Lower lobe of right lung (tissue), 2 donors: ENCODE results near the gene MED29. TPM values are rescaled to one million over a fixed set of nuclear protein-coding genes. Genes with fewer than 3 reads are reported as not detected.

Experiments used
- ATAC-seq, 2 donors: fragments of 200-7000 bp; cut with Tn5 transposase; one replicate each; pipeline ENCODE4 v1.9.1; 2020 to 2022; ENCODE audit warnings: mild to moderate bottlenecking in 2 of 2, moderate library complexity in 2 of 2
- DNase-seq: peaks from one replicate; pipeline ENCODE4 v3.0.0-alpha.2; 2020
- H3K27ac ChIP-seq: fragments of 200-600 bp; one replicate; pipeline ENCODE4 v1.8.0; 2022
- H3K27me3 ChIP-seq: fragments of 200-600 bp; one replicate; pipeline ENCODE4 v1.8.0; 2022; ENCODE audit warnings: low read depth
- H3K36me3 ChIP-seq: fragments of 200-600 bp; one replicate; pipeline ENCODE4 v1.8.0; 2022; ENCODE audit warnings: mild to moderate bottlenecking
- H3K4me1 ChIP-seq: fragments of 200-600 bp; one replicate; pipeline ENCODE4 v1.8.0; 2022
- H3K4me3 ChIP-seq: fragments of 200-600 bp; one replicate; pipeline ENCODE4 v1.8.0; 2022; ENCODE audit warnings: mild to moderate bottlenecking
- H3K9me3 ChIP-seq: fragments of 200-600 bp; one replicate; pipeline ENCODE4 v1.8.0; 2022
- intact Hi-C: fragments of 100-400 bp; cut with DNase I; formaldehyde crosslinking; loops from one replicate; pipeline ENCODE4 v1.11.0; 2022
- total RNA-seq: library from RNA; stranded (reverse); fragmentation: NEBNext Ultra II Directional; extraction: Animal tissue kit (Norgen Biotek cat#: 25700); gene quantifications from one replicate; pipeline ENCODE4 v1.2.1, GENCODE V29; 2021
- TF ChIP-seq, protein P1 (sequence below): fragments of 200-600 bp; IDR thresholded peaks from one replicate; pipeline ENCODE4 v1.8.0; 2022; ENCODE audit warnings: antibody characterized with exemption, mild to moderate bottlenecking
- donor health status: DM: no; HTN: yes; CAD: no; lungs with severe emphysema.

The MED29 gene
- total RNA-seq, 1 donor from 2014 or later, result 33.1 TPM

DNA sequence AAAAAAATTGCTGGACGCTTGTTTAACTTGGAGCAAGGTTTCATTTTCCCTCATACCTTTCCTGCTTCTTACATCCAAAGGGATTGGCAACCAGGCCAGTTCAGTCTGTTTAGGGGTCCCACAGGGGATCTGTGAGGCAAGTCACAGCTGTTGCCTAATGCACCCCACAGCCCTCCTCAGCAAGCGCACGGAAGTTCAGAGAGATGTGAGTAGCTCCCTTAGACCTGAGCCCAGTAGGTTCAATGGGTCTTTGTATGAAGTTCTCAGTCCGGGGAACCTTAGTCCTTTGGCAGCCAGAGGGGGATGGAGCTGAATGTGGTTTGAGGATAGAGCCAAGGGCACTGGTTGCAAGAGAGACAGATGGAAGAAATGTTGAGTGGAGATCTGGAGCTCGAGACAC is 35.9 kb upstream of the MED29 start:
- Histone ChIP-seq H3K27me3 (no peaks in the 10 kb centered on the region), H3K36me3 (peaks cover 89% of the 10 kb centered on the region), H3K27ac (no peak overlapping the region), H3K4me3 (no peak overlapping the region), H3K4me1 (no peaks in the 10 kb centered on the region), H3K9me3 (no peaks in the 10 kb centered on the region)
- DNase-seq (no peak), ATAC-seq (no peak)
- TF ChIP-seq, protein P1, sequence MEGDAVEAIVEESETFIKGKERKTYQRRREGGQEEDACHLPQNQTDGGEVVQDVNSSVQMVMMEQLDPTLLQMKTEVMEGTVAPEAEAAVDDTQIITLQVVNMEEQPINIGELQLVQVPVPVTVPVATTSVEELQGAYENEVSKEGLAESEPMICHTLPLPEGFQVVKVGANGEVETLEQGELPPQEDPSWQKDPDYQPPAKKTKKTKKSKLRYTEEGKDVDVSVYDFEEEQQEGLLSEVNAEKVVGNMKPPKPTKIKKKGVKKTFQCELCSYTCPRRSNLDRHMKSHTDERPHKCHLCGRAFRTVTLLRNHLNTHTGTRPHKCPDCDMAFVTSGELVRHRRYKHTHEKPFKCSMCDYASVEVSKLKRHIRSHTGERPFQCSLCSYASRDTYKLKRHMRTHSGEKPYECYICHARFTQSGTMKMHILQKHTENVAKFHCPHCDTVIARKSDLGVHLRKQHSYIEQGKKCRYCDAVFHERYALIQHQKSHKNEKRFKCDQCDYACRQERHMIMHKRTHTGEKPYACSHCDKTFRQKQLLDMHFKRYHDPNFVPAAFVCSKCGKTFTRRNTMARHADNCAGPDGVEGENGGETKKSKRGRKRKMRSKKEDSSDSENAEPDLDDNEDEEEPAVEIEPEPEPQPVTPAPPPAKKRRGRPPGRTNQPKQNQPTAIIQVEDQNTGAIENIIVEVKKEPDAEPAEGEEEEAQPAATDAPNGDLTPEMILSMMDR, result no peak
- intact Hi-C loops, result no loop called here

DNA sequence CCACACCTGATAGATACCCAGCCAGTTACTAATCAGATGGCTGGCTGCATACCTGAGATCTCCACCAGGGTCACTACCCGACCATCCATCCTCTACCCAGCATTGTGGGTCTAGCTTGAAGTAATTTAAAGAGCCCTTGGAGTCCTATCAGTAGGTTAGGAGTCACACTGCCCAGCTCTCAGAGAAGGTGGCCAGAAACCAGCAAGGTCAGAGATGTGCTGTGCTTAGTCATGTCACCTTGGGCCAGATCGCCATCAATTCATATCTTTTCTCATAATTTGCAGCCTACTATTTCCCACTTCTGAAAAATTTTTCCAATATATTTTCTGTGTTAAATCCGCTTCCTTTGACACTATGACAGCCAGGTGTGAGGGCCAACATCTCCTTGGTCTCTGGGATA is 35.1 kb upstream of the MED29 start:
- Histone ChIP-seq H3K4me1 (no peaks in the 10 kb centered on the region), H3K27me3 (no peaks in the 10 kb centered on the region), H3K9me3 (no peaks in the 10 kb centered on the region), H3K27ac (no peak overlapping the region), H3K36me3 (peaks cover 93% of the 10 kb centered on the region), H3K4me3 (no peak overlapping the region)
- intact Hi-C loops, result no loop called here
- TF ChIP-seq, protein P1, result no peak
- DNase-seq, result no peak
- no peak for ATAC-seq

DNA sequence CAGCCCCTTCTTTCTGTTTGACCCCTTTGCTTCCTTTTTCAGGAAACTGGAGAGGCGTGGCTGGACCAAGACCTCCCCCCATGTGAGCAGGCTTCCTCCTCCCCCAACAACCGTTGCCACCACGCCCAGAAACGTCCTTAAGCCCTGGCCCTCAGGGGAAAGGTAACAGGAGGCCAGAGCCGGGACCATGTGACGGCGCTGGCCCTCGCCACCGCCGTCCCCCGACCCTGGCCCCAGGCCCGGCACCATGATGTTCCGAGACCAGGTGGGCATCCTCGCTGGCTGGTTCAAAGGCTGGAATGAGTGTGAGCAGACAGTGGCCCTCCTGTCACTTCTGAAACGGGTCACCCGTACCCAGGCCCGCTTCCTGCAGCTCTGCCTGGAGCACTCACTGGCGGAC is 34.5 kb upstream of the MED29 start:
- intact Hi-C loops, result no loop called here
- DNase-seq, result no peak

DNA sequence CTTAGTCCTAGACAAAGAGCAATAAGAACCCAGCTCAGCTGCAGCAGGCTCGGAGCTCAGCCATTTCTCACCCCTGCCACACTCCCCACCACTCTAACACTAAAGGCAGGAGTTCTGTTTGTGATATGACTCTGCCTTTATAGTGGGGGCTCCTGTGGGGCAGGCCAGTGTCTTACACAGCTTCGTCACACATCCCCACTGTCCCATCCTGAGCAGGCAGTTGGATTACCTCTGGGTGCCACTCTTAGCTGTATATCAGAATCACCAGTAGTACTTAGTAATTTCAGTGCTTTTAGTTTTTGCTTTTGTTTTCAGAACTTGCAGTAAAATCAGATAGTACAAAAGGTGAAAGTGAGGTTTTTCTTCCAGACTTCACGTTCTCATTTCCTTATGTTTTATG is 32.2 kb upstream of the MED29 start:
- ATAC-seq, result no peak
- TF ChIP-seq, protein P1, result no peak
- peaks cover 10% of the 10 kb centered on the region for H3K4me1 ChIP-seq

More for the DNA sequence above, 34.5 kb upstream of the MED29 start:
- TF ChIP-seq, protein P1, result no peak
- Histone ChIP-seq H3K4me1 (no peaks in the 10 kb centered on the region), H3K9me3 (no peaks in the 10 kb centered on the region), H3K4me3 (no peak overlapping the region), H3K27me3 (no peaks in the 10 kb centered on the region), H3K36me3 (peaks cover 98% of the 10 kb centered on the region), H3K27ac (no peak overlapping the region)
- no peak for ATAC-seq

DNA sequence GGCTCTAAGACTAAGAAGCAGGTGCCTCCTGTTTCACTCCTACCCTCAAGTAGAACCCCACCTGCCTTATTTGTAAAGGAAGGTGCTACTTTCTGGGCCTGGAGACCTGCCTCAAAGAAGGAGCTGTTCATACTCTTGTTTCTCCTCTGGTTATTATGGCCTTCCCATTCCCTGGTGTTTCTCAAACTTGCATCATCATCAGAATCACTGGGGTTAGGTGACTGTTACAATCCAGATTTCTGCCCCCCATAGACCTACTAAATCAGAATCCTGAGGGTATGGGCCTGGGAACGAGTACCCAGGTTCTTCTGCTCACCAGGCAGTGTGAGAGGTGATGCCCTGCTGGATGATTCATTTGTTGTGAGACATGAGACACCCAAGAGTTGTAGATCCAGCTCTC is 30.6 kb upstream of the MED29 start:
- Histone ChIP-seq H3K36me3 (peaks cover 96% of the 10 kb centered on the region), H3K27me3 (no peaks in the 10 kb centered on the region), H3K4me3 (no peak overlapping the region), H3K9me3 (no peaks in the 10 kb centered on the region), H3K4me1 (peaks cover 10% of the 10 kb centered on the region), H3K27ac (no peak overlapping the region)
- ATAC-seq, result no peak
- DNase-seq, result no peak
- intact Hi-C loops, result no loop called here
- TF ChIP-seq, protein P1, result no peak

More for the DNA sequence above, 32.2 kb upstream of the MED29 start:
- Histone ChIP-seq H3K36me3 (peaks cover 99% of the 10 kb centered on the region), H3K27ac (no peak overlapping the region), H3K9me3 (no peaks in the 10 kb centered on the region), H3K27me3 (no peaks in the 10 kb centered on the region), H3K4me3 (no peak overlapping the region)
- intact Hi-C loops, result no loop called here
- no peak for DNase-seq
